Gastroesophageal sphincter (tissue), 3 donors: ENCODE data around the gene ARPC5L.

Experiments
- CTCF ChIP-seq, 4 experiments: fragments of 200-600 bp in 2 of 4; fragments of 450-650 bp in 2 of 4; sonication (generic) in 1 of 4; IDR thresholded peaks; one replicate each; pipeline ENCODE4 v1.5.1; 2017 to 2019; ENCODE audit warnings: antibody characterized with exemption in 4 of 4, mild to moderate bottlenecking in 2 of 4, moderate library complexity in 2 of 4
- EP300 ChIP-seq: sonication (generic); formaldehyde crosslinking; IDR thresholded peaks from one replicate; pipeline ENCODE4 v1.6.1; 2017; ENCODE audit warnings: antibody characterized with exemption, mild to moderate bottlenecking
- POLR2AphosphoS5 ChIP-seq: sonication (generic); formaldehyde crosslinking; IDR thresholded peaks from one replicate; pipeline ENCODE4 v1.6.1; 2017; ENCODE audit warnings: antibody characterized with exemption

- TF ChIP-seq CTCF (IDR thresholded peaks at IDR 0.05) (no peak), EP300 (no peak), POLR2AphosphoS5 (no peak)
Measured at GRCh38 chr9:124869466-124869985, 7.6 kb downstream of the ARPC5L start.
